Stimulated activated CD8-positive, alpha-beta memory T cell treated with anti-CD3 and anti-CD28 coated beads, Interleukin-12 subunit alpha, Interleukin-12 subunit beta, amount 100 ng/mL, for 1 hour (primary cell): ENCODE data around the gene LPCAT1.
"Not testable (repeated sequence)": the region's sequence is repeated elsewhere in the genome, so short reads cannot be mapped to it uniquely, and the experiment has no call there.

Experiments used
- DNase-seq: peaks from one replicate; pipeline ENCODE4 v3.0.0-alpha.2; 2020; ENCODE audit warnings: low read depth

Gene LPCAT1

GRCh38 chr5:1509346-1510085, 14.2 kb downstream of the LPCAT1 start:
- no peak for DNase-seq

- no peak for DNase-seq
Observed at GRCh38 chr5:1508659-1509290, 15.0 kb downstream of the LPCAT1 start.

DNA sequence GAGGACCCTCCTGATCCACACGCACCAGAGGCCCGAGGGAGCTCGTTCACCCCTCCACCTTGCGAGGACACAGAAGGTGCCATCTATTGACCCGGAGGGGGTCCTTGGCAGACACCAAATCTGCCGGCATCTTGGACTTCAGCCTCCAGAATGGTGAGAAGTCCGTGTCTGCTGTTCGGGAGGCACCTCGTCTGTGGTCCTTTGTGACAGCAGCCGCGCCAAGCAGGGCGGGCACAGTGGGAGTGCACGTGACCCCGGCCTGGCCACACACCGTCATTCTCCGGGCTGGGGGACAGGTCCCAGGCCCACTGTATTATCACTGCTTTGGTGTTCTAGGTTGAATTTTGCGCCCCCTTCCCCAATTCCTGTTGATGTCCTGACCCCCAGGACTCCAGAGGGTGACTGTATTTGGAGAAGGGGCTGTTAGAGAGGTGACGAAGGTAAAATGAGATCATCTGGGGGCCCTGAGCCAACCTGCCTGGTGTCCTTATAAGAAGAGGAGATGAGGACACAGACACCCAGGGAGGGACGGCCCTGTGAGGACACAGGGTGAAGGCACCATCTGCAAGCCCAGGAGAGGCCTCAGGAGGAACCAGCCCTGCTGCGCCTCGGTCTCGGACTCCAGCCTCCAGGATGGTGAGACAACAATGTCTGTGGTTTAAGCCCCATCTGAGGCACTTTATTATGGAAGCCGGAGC, 15.7 kb downstream of the LPCAT1 start:
- DNase-seq = no peak

DNA sequence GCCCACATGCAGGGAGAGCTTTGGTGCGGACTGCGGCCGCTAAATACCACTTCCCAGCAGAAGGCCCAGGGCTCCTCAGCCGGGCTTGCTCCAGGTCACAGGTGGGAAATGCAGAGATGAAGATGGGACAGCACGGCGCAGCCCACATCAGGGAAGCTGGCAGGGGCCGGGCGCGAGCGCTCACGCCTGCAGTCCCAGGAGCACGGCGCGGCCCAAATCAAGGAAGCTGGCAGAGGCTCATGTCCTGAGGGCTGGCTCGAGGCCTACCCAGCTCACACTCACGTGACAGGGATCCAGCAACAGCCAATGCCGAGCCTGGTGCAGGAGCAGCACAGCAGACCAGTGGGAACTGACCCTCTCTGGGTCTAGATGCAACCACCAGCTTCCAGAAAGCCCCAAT, 16.3 kb downstream of the LPCAT1 start:
- DNase-seq = no peak

DNA sequence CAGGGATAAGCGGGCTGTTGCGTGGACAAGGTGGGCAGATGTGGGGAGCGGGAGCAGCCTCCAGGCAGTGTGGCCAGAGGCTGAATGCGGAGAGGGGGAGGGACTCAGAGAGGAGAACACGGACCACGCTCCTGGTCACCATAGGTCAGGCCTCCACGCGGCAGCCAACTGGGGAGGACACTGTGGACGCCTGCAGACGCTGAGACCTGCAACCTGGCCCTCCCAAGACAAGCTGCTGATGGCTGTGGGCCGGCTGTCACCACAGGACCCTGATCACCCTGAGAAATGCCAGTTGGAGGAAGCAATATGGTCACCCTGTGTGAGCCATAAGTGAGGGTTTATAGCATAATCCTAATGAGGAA, 16.8 kb downstream of the LPCAT1 start:
- DNase-seq = no peak

DNA sequence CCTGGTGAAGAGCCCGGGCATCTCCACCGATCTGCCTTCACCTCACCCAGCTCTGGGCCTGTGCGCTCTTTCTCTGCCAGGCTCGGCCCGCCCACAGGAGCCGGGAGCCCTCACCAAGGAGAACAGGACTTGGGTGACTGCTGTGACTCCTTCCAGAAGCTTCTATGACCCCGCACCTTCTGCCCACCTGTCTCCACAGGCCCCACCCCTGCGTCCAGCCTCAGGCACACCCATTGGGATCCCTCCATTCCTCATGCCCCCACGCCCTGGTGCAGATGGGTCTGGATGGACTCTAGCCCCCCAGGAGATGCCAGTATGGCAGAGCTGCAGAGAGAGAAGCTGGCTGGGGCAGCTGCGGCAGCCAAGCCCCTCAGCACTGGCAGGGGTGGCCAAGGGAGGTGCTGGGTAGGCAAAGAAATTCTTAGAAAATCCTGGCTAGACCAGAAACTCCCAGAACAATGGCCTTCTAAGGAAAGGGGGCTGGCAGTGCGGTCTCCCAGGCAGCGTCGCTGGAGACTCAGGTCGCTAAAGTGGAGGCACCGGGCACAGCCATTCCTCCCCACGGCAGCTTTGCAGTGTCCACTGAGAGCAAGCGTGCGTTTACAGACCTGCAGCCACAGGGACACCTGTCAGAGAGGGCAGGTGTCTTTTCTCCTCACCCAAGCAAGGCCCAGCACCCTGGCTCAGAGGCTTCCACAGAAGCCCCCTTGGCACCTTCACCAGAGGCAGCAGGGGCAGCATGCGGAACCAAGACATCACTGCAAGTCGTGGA, 17.3 kb downstream of the LPCAT1 start:
- DNase-seq = no peak

DNA sequence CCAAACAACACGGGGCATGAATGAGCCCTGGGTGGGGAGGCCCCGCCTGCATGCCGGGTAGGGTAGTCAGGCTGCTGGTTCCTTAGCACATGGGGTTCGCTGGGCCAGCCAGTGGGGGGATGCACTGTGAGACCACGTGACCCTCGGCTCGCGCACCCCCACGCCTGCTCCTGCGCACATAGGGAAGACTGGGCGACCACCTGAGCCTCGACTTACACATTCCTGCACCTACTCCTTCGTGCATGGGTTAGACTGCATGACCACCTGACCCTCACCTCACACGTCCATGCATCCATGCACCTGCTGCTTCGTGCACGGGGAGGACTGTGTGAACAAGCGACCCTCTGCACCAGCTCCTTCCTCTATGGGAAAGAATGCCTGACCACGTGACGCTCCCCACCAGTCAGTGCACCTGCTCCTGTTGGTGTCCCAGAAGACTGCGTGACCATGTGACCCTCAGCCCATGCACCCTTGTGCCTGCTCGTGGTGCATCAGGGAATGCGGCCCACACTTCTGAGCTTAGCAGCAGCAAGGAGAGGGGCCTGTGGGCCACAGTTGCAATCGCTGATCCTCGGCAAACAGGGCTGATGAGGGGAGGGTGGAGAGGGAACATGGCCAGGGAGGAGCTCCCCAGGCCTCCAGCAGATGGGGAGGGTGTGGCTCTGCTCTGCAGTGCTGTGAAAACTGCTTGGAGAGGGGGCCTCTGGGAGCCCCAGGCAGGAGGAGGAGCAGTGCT, 18.1 kb downstream of the LPCAT1 start:
- no peak for DNase-seq

GRCh38 chr5:1505089-1505488, 18.7 kb downstream of the LPCAT1 start:
- not testable (repeated sequence) for DNase-seq

GRCh38 chr5:1504617-1505016, 19.1 kb downstream of the LPCAT1 start:
- DNase-seq = no peak

- no peak for DNase-seq
Observed at GRCh38 chr5:1504069-1504595, 19.6 kb downstream of the LPCAT1 start.

DNA sequence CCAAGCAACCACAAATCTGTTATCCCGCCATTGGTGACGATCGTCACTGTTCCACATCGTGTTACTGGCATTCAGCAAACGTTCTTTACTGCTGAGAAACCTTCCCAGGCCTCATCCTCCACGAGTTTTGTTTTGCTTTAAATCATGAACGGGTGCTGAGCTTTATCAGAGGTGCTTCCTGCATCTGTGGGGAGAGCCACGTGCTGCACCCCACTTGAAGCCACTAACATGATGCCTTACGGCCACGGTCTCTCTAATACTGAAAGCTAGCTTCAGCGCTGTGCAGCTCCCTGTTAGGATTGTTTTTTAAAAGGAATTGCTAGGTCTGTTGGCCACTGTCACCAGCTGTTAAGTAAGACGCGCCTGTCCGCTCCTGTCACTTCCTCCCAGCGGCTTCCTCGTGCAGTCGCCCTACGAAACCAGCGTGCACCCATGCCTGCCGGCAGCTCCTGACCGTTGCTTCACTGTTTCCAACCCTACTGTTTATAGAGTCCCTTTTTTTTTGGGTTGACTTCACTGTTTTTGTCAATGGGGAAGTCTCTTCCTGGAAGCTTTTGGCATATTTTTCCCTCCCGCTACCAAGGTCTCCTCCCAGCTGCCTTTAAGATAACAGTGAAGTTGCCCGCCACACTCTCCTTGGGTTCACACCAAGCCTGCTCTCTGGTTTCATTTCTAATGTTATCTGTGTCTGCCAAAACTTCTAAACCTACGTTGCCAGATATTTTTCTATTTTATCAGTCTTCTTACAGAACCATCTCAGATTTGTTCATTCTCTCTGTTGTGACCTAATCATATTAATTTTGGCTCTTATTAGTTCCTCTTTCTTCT, 20.3 kb downstream of the LPCAT1 start:
- DNase-seq = no peak

- no peak for DNase-seq
Observed at GRCh38 chr5:1502737-1503120, 21.0 kb downstream of the LPCAT1 start.

GRCh38 chr5:1502046-1502736, 21.6 kb downstream of the LPCAT1 start:
- DNase-seq = no peak

DNA sequence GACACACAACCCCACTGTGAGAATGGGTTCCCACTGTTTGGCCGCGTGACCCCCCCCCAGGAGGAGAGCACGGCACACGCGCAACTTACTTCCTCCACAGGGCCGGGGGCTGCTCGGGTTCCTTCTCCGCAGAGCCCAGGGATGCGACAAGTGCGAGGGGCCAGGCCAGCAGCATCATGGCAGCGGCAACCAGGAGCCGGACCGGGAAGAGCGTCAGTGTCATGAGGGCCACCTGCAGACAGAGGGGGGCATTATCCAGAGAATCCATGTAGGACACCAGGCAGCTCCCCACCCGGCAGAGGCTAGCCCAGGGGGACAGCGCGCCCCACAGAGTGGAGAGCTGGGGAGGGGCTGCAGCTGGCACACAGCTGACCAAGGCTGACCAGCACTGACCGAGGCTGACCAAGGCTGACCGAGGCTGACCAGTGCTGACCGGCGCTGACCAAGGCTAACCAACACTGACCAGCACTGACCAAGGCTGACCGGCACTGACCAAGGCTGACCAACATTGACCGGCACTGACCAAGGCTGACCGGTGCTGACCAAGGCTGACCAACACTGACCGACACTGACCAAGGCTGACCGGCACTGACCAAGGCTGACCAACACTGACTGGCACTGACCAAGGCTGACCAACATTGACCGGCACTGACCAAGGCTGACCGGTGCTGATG, 22.3 kb downstream of the LPCAT1 start:
- DNase-seq = no peak

GRCh38 chr5:1500411-1501091, 23.2 kb downstream of the LPCAT1 start:
- no peak for DNase-seq

DNA sequence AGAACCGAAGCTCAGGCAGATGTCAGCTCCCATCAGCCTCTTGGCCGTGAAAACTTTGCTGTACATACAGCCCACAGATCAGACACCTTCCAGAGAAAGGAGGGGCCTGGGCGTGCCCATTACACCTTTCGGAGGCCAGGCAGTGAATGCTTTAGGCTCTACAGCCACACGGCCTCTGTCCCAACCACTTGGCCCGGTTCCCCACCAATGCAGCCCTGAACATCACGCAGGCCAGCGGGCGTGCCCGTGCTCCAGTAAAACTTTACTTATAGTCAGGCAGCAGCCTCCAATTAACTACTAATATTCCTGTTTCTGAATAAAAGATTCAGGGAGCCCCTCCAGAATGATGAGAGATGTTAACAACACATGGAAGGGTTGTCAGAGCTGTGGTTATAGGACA, 23.9 kb downstream of the LPCAT1 start:
- no peak for DNase-seq

- no peak for DNase-seq
Observed at GRCh38 chr5:1498623-1499416, 24.9 kb downstream of the LPCAT1 start.
